ENCODE measurements around the gene LSM3. TPM values are rescaled to one million over a fixed set of nuclear protein-coding genes. Genes with fewer than 3 reads are reported as not detected.

The LSM3 gene
- total RNA-seq, 1 donor from 2014 or later = 8.8 TPM

DNA sequence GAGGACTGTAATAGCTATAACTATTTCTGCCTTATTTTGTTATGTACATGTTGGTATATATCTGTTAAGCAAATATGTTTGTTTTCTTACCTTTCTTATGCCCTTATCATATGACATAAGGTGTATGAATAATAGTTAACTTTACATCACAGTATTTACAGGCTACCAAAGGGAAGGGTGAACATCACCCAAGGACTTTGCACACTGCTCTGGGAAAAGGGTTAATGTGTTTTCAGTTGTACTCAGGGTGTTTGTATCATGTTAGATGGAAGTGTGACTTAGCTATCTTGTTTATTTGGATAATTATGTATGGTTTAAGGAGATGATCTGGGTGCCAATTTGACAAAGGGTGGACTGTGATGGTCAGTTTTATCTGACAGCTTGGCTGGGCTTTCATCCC is 60.3 kb downstream of the LSM3 start:
- TF ChIP-seq, protein P1, sequence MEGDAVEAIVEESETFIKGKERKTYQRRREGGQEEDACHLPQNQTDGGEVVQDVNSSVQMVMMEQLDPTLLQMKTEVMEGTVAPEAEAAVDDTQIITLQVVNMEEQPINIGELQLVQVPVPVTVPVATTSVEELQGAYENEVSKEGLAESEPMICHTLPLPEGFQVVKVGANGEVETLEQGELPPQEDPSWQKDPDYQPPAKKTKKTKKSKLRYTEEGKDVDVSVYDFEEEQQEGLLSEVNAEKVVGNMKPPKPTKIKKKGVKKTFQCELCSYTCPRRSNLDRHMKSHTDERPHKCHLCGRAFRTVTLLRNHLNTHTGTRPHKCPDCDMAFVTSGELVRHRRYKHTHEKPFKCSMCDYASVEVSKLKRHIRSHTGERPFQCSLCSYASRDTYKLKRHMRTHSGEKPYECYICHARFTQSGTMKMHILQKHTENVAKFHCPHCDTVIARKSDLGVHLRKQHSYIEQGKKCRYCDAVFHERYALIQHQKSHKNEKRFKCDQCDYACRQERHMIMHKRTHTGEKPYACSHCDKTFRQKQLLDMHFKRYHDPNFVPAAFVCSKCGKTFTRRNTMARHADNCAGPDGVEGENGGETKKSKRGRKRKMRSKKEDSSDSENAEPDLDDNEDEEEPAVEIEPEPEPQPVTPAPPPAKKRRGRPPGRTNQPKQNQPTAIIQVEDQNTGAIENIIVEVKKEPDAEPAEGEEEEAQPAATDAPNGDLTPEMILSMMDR (IDR thresholded peaks at IDR 0.05) = no peak
- no peak for ATAC-seq
- no peak overlapping the region for H3K4me3 ChIP-seq
- H3K4me1 ChIP-seq = peaks cover 11% of the 10 kb centered on the region
- H3K27me3 ChIP-seq = no peaks in the 10 kb centered on the region
- H3K27ac ChIP-seq = no peak overlapping the region
- intact Hi-C loops (cut with DNase I) = no loop called here
- H3K9me3 ChIP-seq = no peaks in the 10 kb centered on the region
- no peak for DNase-seq
- H3K36me3 ChIP-seq = no peaks in the 10 kb centered on the region

DNA sequence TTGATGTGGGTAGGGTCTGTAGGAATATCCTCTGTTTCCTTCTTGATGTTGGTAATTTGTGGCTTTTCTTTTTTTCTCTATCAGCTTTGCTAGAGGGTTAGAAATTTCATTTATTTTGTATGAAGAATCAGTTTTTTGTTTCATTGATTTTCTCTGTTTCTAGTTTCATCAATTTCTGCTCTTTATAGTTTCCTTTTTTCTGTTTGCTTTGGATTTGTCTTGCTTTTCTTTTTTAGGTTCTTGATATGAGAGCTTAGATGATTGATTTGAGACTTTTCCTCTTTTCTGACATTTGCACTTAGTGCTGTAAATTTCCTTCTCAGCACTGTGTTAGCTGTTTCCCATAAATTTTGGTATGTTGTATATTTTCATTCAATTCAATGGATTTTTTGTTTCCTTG is 61.3 kb downstream of the LSM3 start:
- Histone ChIP-seq H3K4me1 (peaks cover 8% of the 10 kb centered on the region), H3K27me3 (no peaks in the 10 kb centered on the region), H3K9me3 (no peaks in the 10 kb centered on the region), H3K27ac (no peak overlapping the region), H3K36me3 (no peaks in the 10 kb centered on the region), H3K4me3 (no peak overlapping the region)
- TF ChIP-seq, protein P1 (IDR thresholded peaks at IDR 0.05) = no peak
- no peak for ATAC-seq
- no peak for DNase-seq
- intact Hi-C loops (cut with DNase I) = no loop called here

DNA sequence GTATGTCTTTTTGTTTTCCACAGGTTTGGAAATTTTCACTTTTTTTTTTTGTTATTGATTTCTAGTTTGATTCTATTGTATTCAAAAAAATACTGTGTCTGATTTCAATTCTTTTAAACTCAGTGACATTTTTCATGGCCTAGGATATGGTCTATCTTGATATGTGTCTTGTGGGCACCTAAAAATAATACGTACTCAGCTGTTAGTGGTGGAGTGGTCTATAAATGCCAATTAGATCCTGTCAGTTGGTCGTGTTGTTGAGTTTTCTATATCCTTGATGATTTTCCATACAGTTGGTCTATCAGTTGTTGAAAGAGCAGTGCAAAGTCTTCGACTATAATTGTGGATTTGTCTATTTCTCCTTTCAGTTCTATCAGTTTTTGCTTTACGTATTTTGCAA is 61.7 kb downstream of the LSM3 start:
- no peaks in the 10 kb centered on the region for H3K9me3 ChIP-seq
- H3K4me1 ChIP-seq = peaks cover 4% of the 10 kb centered on the region
- no peak overlapping the region for H3K4me3 ChIP-seq
- no peak overlapping the region for H3K27ac ChIP-seq
- H3K27me3 ChIP-seq = no peaks in the 10 kb centered on the region
- TF ChIP-seq, protein P1 (IDR thresholded peaks at IDR 0.05) = no peak
- DNase-seq (no peak), ATAC-seq (no peak)
- intact Hi-C loops (cut with DNase I) = no loop called here
- H3K36me3 ChIP-seq = no peaks in the 10 kb centered on the region

DNA sequence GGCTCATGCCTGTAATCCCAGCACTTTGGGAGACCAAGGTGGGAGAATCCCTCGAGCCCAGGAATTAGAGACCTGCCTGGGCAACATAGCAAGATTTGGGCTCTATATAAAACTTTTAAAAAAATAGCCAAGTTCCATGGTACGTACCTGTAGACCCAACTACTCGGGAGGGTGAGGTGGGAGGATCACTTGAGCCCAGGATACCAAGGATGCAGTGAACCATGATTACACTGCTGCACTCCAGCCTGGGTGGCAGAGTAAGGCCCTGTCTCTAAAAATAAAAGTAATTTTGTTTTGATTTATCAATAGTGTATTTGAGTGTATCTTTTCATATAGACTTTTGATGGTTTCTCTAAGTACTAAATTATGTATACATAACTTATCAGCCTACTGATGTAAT is 63.1 kb downstream of the LSM3 start:
- Histone ChIP-seq H3K36me3 (no peaks in the 10 kb centered on the region), H3K9me3 (no peaks in the 10 kb centered on the region), H3K27ac (no peak overlapping the region), H3K27me3 (no peaks in the 10 kb centered on the region), H3K4me3 (no peak overlapping the region), H3K4me1 (no peaks in the 10 kb centered on the region)
- no peak for ATAC-seq
- intact Hi-C loops (cut with DNase I) = no loop called here
- DNase-seq = no peak
- TF ChIP-seq, protein P1 (IDR thresholded peaks at IDR 0.05) = no peak

DNA sequence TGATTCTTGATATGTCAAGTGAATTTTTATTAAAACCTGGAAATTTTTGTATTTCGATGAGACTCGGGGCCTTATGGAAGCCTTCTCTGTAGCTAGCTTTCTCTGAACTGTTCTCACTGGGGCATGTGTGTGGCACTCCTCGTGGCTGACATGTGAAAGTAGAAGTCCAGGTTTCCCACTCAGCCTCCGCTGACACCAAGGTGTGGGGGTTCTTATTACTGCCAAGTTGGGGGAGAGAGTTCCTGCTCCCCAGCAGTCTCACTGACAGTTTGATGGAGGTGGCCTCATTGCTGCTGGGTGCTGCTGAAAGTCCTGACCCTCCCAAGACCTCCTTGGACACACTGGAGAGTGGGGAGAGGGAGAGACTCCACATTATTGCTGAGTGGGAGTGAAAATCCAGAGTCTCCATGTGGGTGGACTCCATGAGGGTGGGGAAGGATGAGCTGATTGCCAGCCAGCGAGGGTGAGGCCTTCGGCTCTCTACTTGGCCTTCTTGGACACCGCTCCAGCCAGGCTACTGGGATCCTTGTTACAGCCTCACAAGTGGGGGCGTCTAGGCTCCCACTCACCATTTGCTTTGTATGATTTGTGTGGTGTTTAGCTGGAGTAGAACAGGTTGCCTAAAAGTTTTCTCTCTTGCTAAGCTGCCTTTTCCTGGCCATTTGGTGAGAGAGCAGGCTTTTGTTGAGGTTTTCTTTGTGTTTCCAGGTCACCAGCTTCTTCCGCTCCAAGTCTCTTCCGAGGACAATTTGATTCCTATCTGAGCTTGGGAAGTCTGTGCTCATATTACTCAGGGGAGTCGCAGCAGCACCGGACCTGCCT is 64.1 kb downstream of the LSM3 start:
- ATAC-seq (no peak), DNase-seq (no peak)
- H3K36me3 ChIP-seq = no peaks in the 10 kb centered on the region
- TF ChIP-seq, protein P1 (IDR thresholded peaks at IDR 0.05) = no peak
- intact Hi-C loops (cut with DNase I) = no loop called here
- H3K4me1 ChIP-seq = no peaks in the 10 kb centered on the region
- H3K9me3 ChIP-seq = no peaks in the 10 kb centered on the region
- H3K4me3 ChIP-seq = no peak overlapping the region
- H3K27me3 ChIP-seq = no peaks in the 10 kb centered on the region
- H3K27ac ChIP-seq = no peak overlapping the region

All from upper lobe of right lung (tissue), 1 donor.